Stimulated activated CD8-positive, alpha-beta memory T cell treated with anti-CD3 and anti-CD28 coated beads, Interleukin-7, amount 100 ng/mL, for 24 hours (primary cell): Measurements from ENCODE around the gene TMEM88.

Experiments used
- DNase-seq: peaks from one replicate; pipeline ENCODE4 v3.0.0-alpha.2; 2020; ENCODE audit warnings: low read depth

TMEM88 gene

GRCh38 chr17:7843536-7844291, 11.2 kb upstream of the TMEM88 start:
- DNase-seq: peak; percentile 76

DNA sequence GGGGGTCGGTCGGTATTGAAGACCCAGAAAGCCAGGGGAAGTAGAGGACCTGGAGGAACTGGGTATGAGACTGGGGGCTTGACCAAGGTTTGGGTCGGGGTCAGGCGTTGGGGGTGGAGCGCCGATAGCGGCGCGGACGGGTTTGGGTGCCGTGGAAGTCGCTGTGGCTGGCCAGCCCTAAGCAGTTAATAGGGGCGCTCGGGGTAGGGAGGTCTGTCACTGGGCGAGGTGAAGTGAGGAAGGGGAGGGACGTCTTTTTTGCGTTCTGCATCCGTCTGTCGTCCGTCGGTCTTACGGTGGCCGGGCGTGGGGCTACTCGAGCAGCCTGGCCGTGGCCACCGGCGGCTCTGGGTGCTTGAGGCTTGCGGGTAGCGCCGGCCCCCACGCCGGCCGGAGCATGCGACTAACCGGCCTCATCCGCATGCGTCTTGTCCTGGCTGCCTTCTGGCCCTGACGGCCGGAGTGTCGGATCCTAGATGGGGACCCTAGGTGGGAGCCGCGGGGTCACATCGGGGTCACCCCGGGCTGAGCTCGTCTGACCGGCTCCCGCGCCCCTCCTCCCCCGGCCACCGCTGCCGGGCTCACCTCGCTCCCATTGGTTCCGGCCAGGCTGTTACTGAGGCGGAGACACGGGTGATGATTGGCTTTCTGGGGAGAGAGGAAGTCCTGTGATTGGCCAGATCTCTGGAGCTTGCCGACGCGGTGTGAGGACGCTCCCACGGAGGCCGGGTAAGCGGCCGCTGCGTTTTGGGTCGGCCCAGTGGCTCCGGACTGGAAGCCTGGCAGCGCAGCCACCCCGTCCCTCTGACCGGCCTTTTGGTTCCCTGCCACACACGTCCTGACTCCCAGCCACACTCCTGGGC, 10.3 kb upstream of the TMEM88 start:
- peak; percentile 72 for DNase-seq

GRCh38 chr17:7845359-7846062, 9.4 kb upstream of the TMEM88 start:
- no peak for DNase-seq

DNA sequence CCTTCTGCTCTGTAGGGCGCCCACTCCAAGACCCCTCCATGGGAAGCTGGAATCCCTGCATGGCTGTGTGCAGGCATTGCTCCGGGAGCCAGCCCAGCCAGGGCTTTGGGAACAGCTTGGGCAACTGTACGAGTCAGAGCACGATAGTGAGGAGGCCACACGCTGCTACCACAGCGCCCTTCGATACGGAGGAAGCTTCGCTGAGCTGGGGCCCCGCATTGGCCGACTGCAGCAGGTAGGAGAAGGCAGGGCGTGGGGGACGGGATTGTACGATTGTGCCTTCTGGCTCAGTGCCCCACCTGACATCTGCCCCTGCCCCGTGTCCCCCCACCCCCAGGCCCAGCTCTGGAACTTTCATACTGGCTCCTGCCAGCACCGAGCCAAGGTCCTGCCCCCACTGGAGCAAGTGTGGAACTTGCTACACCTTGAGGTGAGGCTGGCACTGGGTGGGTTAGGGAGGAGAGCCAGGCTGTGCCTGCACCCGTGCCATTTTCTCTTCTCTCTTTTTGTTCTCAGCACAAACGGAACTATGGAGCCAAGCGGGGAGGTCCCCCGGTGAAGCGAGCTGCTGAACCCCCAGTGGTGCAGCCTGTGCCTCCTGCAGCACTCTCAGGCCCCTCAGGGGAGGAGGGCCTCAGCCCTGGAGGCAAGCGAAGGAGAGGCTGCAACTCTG, 8.7 kb upstream of the TMEM88 start:
- DNase-seq: no peak

DNA sequence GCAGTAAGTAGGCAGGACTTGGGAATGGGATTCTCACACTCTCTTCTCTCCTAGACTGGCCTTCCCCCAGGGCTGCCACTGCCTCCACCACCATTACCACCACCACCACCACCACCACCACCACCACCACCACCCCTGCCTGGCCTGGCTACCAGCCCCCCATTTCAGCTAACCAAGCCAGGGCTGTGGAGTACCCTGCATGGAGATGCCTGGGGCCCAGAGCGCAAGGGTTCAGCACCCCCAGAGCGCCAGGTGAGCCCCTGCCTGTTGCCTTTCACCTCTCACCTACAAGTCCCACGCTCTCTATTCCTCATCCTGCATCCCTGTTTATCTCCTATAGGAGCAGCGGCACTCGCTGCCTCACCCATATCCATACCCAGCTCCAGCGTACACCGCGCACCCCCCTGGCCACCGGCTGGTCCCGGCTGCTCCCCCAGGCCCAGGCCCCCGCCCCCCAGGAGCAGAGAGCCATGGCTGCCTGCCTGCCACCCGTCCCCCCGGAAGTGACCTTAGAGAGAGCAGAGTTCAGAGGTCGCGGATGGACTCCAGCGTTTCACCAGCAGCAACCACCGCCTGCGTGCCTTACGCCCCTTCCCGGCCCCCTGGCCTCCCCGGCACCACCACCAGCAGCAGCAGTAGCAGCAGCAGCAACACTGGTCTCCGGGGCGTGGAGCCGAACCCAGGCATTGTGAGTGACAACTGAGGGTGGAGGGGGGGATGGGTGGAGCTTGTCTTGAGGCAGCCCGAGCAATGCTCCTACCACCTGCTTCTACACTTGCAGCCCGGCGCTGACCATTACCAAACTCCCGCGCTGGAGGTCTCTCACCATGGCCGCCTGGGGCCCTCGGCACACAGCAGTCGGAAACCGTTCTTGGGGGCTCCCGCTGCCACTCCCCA, 7.9 kb upstream of the TMEM88 start:
- no peak for DNase-seq

DNA sequence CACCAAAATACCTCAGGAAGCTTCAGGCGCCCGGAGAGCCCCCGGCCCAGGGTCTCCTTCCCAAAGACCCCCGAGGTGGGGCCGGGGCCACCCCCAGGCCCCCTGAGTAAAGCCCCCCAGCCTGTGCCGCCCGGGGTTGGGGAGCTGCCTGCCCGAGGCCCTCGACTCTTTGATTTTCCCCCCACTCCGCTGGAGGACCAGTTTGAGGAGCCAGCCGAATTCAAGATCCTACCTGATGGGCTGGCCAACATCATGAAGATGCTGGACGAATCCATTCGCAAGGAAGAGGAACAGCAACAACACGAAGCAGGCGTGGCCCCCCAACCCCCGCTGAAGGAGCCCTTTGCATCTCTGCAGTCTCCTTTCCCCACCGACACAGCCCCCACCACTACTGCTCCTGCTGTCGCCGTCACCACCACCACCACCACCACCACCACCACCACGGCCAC, 6.7 kb upstream of the TMEM88 start:
- no peak for DNase-seq

GRCh38 chr17:7848739-7849129, 6.1 kb upstream of the TMEM88 start:
- DNase-seq: no peak

GRCh38 chr17:7849130-7849750, 5.6 kb upstream of the TMEM88 start:
- no peak for DNase-seq

GRCh38 chr17:7849751-7850504, 4.9 kb upstream of the TMEM88 start:
- no peak for DNase-seq

- no peak for DNase-seq
Observed at GRCh38 chr17:7850701-7851437, 4.0 kb upstream of the TMEM88 start.

- DNase-seq: peak; percentile 84
Observed at GRCh38 chr17:7851438-7852261, 3.2 kb upstream of the TMEM88 start.

DNA sequence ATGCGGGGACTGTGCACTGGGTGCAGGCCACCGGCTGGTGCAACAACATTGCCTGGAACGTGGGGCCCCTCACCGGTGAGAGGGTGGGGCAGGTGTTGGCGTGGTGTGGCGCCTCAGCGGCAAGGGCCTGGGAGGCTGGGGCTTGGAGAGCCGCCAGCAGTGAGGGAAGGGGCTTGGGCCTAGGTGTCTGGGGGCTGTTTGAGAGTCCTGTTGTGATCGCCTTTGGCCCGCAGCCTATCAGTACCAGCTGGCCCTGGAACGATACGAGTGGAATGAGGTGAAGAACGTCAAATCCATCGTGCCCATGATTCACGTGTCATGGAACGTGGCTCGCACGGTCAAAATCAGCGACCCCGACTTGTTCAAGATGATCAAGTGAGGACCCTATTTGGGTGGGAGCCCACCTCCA, 2.6 kb upstream of the TMEM88 start:
- no peak for DNase-seq

DNA sequence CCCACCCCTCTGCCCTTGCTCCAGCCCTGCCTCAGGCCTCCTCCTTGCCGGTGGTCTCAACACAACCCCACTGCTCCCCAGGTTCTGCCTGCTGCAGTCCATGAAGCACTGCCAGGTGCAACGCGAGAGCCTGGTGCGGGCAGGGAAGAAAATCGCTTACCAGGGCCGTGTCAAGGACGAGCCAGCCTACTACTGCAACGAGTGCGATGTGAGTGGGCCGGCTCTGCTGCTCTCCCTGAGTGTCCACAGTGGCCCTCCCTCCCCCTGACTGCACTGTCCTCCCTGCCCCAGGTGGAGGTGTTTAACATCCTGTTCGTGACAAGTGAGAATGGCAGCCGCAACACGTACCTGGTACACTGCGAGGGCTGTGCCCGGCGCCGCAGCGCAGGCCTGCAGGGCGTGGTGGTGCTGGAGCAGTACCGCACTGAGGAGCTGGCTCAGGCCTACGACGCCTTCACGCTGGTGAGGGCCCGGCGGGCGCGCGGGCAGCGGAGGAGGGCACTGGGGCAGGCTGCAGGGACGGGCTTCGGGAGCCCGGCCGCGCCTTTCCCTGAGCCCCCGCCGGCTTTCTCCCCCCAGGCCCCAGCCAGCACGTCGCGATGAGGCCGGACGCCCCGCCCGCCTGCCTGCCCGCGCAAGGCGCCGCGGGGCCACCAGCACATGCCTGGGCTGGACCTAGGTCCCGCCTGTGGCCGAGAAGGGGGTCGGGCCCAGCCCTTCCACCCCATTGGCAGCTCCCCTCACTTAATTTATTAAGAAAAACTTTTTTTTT, 1.8 kb upstream of the TMEM88 start:
- no peak for DNase-seq

DNA sequence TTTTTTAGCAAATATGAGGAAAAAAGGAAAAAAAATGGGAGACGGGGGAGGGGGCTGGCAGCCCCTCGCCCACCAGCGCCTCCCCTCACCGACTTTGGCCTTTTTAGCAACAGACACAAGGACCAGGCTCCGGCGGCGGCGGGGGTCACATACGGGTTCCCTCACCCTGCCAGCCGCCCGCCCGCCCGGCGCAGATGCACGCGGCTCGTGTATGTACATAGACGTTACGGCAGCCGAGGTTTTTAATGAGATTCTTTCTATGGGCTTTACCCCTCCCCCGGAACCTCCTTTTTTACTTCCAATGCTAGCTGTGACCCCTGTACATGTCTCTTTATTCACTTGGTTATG, 1.2 kb upstream of the TMEM88 start:
- no peak for DNase-seq

- DNase-seq: no peak
Observed at GRCh38 chr17:7854078-7854777, 638 bp upstream of the TMEM88 start.

DNA sequence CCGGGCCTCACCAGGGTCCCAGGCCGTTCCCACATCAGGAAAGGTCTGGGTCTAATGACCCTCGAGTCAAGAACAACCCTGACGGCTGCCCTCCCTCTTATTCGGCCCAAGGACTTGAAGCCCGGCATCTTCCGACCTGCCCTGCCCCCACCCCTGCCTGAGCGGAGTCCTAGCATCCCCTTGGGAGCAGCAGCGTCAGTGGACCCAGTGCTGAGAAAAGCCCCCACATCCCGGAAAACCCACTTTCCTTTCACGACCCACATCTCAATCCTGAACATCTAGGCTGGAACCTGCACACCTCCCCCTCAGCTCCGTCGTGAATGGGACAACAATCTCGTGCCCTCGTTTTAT, 769 bp downstream of the TMEM88 start:
- no peak for DNase-seq
